MM.1S (cell line): ENCODE results near the gene C2.

Source experiments
- CTCF ChIP-seq: fragments of 300-600 bp; sonication (generic); IDR thresholded peaks from 2 replicates; pipeline ENCODE4 v1.5.1; 2016; ENCODE audit warnings: antibody characterized with exemption, low read length, mixed read lengths
- EZH2 ChIP-seq: fragments of 300-600 bp; sonication (generic); optimal IDR thresholded peaks from 2 replicates; pipeline ENCODE3; 2017; ENCODE audit warnings: low read depth, mild to moderate bottlenecking, antibody characterized with exemption, low read length, mixed read lengths
- EZH2phosphoT487 ChIP-seq: fragments of 300-600 bp; sonication (generic); IDR thresholded peaks from 2 replicates; pipeline ENCODE4 v1.6.1; 2018; ENCODE audit warnings: antibody characterized with exemption, low read length

- TF ChIP-seq EZH2 (no peak), CTCF (no peak), EZH2phosphoT487 (no peak)
Measured at GRCh38 chr6:31978831-31979230, 51.3 kb downstream of the C2 start.
